Ramos (cell line): ENCODE data around the gene DHX57.
"Not testable (repeated sequence)": the region's sequence is repeated elsewhere in the genome, so short reads cannot be mapped to it uniquely, and the experiment has no call there.

Source experiments
- in situ Hi-C: fragments of 300-500 bp; cut with MboI; formaldehyde crosslinking; loops from one replicate; pipeline ENCODE4 v1.14.3; 2022; ENCODE audit warnings: low sequenced_read_pairs; ENCODE audit not compliant: unreplicated experiment

Gene DHX57

GRCh38 chr2:38875227-38875575, 533 bp downstream of the DHX57 start:
- in situ Hi-C loops, result no loop called here

DNA sequence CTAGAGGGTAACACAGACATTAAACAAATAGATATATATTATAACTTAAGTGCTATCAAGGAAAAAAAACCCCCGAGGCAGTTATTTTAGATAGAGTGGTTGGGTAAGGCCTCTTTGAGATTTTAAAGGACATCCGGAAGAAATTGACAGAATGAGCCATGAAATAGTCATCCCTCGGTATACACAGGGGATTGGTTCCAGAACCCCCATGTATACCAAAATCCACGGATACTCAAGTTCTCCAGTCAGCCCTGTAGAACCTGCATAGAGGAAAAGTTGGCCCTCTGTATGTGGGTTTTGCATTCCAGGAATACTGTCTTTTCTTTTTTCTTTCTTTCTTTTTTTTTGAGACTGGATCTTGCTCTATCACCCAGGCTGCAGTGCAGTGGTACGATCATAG, 2.0 kb downstream of the DHX57 start:
- in situ Hi-C loops, result no loop called here

DNA sequence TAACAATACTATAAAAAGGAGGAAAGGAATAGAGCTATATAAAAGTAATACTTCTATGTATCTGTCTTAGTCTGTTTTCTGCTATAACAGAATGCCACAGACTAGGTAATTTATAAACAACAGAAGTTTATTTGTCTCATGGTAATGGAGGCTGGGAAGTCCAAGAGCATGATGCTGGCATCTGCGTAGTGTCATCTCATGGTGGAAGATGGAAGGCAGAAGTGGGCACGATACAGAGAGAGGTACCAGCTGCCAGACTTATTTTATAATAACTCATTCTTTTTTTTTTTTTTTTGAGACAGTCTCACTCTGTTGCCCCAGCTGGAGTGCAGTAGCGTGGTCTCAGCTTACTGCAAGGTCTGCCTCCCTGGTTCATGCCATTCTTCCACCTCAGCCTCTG, 4.3 kb downstream of the DHX57 start:
- in situ Hi-C loops, result no loop called here

GRCh38 chr2:38866773-38867443, 8.8 kb downstream of the DHX57 start:
- in situ Hi-C loops, result no loop called here

DNA sequence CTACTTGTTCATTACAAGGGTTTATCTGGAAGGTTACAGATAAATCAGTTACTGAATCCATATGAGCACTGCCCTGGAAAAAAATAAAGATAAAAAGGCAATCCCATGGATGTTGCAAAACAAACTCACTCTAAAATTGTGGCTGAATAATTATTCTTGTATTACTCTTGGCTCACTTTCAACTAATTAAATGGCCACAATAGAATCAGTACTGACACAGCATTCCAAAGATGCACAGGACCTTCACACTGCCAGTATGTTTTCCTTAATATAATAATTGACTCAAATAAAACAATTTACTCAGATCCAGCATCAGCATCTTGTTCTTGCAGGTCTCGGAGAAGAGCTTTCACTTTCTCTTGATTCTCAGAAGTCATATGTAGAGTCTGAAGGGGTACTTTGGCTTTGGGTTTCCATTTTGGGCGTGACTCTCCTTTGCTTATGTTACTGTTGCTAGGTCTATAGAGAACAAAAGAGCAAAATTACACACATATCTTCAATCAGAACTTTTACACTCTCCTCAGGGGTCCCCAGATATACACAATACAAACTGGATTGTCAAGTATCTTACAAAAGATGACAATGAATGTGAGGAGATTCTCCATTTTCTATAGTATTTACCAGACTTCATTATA, 12.6 kb downstream of the DHX57 start:
- in situ Hi-C loops, result no loop called here

DNA sequence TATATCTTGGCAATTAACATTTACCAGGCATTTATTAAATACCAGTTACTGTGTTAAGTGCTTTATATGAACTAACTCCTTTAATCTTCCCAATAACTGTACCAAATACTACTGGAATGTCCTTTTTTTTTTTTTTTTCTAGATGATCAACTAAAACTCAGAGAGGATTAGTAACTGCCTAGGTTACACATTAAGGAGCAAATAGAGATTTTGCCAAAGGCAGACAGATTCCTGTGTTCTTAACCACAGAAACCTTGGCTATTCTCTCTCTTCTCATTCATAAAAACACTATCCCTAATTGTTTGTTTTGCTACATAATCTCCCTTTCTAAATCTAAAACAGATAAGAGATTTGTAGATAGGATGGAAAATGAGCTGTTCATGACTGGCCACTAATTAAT, 13.3 kb downstream of the DHX57 start:
- in situ Hi-C loops, result no loop called here

DNA sequence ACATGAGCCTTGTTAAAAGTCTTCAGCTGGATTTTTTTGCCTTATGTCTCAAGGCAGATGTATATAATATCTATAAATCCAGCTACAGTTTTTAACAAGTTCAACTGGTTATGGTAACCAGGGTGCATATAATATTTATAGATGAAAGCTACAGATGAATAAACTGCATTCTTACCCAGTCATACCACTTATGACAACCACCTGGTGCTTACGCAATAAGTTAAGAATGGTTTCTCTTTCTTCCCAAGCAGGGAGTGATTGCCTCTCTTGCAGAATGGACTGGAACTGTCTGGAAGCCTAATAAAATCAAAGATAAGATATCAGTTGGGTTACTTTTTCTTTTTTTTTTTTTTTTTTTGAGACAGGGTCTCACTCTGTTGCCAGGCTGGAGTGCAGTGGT, 19.6 kb downstream of the DHX57 start:
- in situ Hi-C loops, result no loop called here

DNA sequence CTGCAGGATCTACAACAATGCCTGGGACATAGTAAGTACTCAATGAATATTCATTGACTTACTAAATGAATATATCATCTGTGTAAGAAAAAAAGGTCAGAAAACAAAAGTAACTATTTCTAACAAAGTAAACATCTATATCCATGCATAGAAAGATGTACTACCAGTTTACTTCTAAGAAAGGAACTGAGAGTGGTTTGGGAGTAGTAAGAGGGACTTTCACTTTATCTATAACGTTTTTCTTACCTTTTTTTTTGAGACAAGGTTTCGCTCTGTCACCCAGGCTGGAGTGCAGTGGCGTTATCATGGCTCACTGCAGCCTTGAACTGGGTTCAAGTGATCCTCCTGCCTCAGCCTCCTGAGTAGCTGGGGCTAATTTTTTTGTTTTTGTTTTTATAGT, 25.7 kb downstream of the DHX57 start:
- in situ Hi-C loops, result no loop called here

DNA sequence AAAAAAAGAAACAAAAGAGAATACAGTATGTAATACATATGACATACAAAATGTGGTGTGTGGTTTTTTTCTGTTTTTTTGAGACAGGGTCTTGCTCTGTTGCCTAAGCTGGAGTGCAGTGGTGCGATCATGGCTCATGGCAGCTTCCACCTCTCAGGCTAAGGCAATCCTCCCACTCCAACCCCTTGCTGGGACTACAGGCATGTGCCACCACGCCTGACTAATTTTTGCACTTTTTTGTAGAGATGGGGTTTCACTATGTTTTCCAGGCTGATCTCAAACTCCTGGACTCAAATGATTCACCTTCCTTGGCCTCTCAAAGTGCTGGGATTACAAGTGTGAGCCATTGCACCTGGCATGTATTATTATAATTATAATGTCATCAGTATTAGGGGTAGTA, 38.9 kb downstream of the DHX57 start:
- in situ Hi-C loops, result no loop called here

- in situ Hi-C loops, result no loop called here
These were observed 39.7 kb downstream of the DHX57 start for GRCh38 chr2:38835990-38836389.

GRCh38 chr2:38835015-38835601, 40.6 kb downstream of the DHX57 start:
- in situ Hi-C loops, result no loop called here

- in situ Hi-C loops, result no loop called here
These were observed 45.1 kb downstream of the DHX57 start for GRCh38 chr2:38830526-38831159.

- in situ Hi-C loops, result no loop called here
These were observed 45.8 kb downstream of the DHX57 start for GRCh38 chr2:38829971-38830370.

DNA sequence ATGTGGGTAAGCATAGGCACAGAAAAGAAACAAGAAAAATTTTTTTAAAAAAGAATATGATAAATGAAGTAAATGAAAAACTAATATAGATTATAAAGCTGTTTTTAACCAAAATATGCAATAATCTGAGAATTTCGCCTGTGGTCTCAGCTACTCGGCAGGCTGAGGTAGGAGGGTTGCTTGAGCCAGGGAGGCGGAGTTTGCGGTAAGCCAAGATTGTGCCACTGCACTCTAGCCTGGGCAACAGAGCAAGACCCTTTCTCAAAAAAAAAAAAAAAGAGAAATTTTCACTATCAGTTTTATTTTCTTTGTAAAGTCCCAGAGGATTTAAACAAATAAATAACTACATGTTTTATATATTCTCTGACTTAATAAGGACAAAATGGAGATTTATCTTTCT, 47.3 kb downstream of the DHX57 start:
- in situ Hi-C loops, result no loop called here

GRCh38 chr2:38827539-38828145, 48.1 kb downstream of the DHX57 start:
- in situ Hi-C loops, result not testable (repeated sequence)

DNA sequence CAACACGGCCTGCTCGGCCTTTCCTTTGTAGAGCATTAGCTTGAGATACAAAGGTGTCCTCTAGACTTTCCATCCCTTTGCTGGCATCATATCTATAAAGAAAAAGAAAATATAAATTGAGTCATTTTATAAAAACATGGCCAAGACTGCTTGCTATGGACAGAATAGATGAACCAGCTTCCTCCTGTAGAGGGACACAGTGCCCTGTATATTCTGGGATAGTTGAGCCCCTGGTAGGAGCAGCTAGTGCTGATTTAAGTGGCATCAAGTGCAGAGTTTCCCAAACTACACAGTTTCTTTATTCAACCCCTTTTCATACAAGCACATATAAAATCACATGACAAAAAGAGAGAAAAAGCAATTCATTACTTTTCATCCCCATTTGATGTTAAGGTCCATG, 49.8 kb downstream of the DHX57 start:
- in situ Hi-C loops, result no loop called here

- in situ Hi-C loops, result no loop called here
These were observed 50.8 kb downstream of the DHX57 start for GRCh38 chr2:38824906-38825305.

DNA sequence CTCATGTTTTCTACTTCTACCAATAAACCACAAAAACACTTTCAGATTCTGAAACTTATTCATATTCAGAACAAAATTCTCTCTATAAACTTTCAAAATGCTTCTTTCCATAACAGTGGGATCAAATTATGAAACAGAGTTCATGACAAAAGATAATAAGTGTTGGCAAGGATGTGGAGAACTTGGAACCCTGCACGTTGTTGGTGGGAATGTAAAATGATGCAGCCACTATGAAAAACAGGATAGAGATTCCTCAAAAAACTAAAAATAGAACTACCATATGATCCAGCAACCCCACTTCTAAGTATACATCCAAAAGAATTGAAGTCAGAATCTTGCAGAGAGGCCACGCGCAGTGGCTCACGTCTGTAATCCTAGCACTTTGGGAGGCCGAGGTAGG, 52.3 kb downstream of the DHX57 start:
- in situ Hi-C loops, result no loop called here

GRCh38 chr2:38818565-38818964, 57.2 kb downstream of the DHX57 start:
- in situ Hi-C loops, result no loop called here

GRCh38 chr2:38815936-38816335, 59.8 kb downstream of the DHX57 start:
- in situ Hi-C loops, result no loop called here

DNA sequence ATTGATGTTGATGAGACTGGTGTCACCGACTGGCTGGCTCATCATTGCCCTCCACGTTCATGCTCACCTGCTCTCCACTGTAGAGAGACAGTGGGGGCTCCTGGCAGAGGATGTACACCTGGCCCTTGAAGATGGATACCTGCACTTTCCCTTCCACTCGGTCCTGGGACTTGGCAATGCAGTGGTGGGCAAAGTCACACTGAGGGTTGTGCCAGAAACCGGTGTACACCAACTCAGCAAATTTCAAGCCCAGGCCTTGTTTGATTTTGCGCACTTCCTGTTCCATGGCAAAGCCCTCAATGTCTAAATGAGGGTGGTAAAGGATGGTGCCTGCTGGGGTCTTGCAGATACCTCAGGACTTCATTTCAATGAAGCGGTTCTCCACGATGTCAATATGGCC, 65.2 kb downstream of the DHX57 start:
- in situ Hi-C loops, result no loop called here
